Activated CD4-positive, alpha-beta T cell treated with anti-CD3 and anti-CD28 coated beads, Interleukin-2, amount 50 U/mL, for 24 hours (primary cell): ENCODE data around the gene CLGN.

Source experiments
- DNase-seq, 2 donors: peaks; one replicate each; pipeline ENCODE4 v3.0.0-alpha.2; 2020; ENCODE audit warnings: low read depth in 1 of 2, low spot score in 1 of 2

CLGN gene

GRCh38 chr4:140382732-140383131 lies 44.7 kb downstream of the CLGN start:
- no peak for DNase-seq

GRCh38 chr4:140374130-140374477 lies 53.3 kb downstream of the CLGN start:
- DNase-seq: no peak

GRCh38 chr4:140373328-140374129 lies 53.9 kb downstream of the CLGN start, which contains the start of gene SCOC:
TSS of gene SCOC (plus strand) at chr4:140373646. CDS start at chr4:140379171, 5,525 bp downstream.
- DNase-seq: peak; percentile 85 to 99

- DNase-seq: peak in 1 of 2 donors; percentile 11
Observed at GRCh38 chr4:140372751-140373327, 54.6 kb downstream of the CLGN start.

DNA sequence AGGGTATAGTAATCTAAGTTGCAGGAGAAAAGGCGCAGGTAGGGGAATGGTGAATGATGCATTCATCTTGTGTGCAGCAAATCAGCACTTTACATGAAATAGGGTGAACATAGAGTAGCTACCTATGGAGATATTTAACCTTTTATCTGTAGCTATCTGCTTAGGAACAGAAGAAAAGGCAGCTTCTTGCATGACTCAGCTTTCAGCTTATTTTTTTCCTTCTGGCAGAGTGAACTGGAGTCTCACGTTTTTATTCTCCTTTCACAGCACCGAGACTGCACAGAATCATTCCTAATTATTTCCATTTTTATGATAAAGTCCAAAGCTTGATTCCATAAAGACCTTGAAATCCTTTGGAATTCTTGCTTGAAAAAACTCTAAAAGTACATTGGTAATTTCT lies 58.8 kb downstream of the CLGN start:
- DNase-seq: no peak

DNA sequence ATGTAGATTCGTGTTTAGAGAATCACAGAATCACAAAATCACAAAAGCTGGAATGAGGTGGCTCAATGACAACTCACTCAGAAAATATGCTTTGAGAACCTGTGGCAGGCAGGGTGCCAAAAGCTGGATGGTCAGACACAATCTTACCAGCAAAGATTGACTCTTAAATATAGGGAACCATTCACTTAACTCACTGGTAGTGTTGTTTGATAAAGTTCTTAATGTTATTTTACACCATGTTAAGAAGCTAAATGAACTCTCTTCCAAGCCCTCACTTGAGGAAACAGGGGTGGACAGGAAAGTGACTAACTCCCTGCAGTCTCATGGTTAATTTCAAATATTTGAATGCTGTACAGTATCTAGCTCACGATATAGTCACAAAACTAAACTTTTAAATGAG lies 59.7 kb downstream of the CLGN start:
- no peak for DNase-seq

- no peak for DNase-seq
Observed at GRCh38 chr4:140363558-140363957, 63.9 kb downstream of the CLGN start.

DNA sequence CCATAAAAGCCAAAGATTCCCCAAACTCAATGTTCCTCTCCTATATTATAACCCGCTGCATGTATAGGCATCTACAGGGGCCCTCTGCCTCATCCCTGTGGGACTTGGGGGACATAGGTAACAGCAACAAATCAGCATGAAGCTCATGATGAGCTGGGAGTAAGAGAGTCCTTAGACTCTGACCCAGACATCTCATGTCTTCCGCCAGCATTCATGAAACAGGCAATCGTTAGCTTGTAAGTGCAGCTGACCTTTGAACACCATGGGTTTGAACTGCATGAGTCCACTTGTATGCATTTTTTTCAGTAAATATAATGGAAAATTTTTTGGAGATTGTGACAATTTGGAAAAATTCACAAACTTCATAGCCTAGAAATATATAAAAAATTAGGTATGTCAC lies 64.4 kb downstream of the CLGN start:
- DNase-seq: no peak

DNA sequence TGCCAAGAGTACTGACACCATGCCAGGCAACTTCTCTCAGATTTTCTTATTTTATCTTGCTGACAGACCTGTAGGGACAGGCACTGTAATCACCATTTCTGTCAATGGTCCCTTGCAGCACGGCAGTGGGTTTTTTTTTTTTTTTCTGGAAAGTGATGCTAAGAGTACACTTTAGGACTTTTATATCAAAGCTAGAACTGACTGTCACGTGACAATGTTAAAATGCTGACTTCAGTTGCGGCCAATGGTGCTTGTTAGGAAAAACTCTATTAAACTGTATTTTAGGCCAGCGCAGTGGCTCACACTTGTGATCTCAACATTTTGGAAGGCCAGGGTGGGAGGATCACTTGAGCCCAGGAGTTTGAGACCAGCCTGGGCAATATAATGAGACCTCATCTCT lies 66.3 kb downstream of the CLGN start:
- no peak for DNase-seq

GRCh38 chr4:140359562-140360427 lies 67.7 kb downstream of the CLGN start:
- DNase-seq: peak; percentile 50 to 79

- no peak for DNase-seq
Observed at GRCh38 chr4:140358281-140358680, 69.2 kb downstream of the CLGN start.

DNA sequence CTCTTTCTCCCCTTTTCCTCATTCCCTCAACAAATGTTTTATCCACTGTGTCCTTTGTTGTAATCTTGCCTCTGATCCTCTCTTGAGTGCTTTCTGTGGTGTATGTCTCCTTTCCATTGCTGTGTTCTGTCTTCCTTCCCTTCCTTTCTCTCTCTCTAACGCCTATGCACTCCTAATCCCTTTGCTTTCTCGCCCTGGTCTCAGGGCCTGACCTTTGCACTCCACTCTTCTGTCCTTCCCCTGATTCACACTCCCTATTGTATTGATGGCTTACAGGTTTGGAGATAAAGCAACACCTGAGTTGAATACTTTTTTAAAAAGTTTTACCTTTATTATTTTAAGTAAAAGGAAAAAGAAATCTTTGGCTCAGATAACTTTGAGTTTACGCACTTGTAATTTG lies 69.6 kb downstream of the CLGN start:
- DNase-seq: no peak

GRCh38 chr4:140355288-140355687 lies 72.2 kb downstream of the CLGN start:
- DNase-seq: no peak

DNA sequence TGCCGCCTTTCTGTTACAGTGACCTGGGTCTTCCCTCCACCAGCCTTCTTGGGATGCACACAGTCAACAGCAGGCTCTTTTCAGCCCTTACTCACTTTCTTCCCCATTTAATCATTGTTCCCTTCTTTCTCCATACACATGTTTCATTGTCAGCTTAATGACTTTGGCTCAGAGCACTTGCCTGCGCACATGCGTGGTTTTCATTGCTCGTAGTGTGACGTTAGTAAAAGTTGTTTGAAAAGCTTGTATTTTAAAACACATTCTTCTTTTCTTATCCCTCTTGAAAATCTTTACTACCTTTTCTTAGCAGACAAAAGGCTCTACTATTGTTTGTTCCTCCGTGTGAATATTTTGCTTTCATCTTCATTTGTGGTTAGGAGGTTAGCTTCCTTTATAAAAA lies 73.7 kb downstream of the CLGN start:
- DNase-seq: no peak

DNA sequence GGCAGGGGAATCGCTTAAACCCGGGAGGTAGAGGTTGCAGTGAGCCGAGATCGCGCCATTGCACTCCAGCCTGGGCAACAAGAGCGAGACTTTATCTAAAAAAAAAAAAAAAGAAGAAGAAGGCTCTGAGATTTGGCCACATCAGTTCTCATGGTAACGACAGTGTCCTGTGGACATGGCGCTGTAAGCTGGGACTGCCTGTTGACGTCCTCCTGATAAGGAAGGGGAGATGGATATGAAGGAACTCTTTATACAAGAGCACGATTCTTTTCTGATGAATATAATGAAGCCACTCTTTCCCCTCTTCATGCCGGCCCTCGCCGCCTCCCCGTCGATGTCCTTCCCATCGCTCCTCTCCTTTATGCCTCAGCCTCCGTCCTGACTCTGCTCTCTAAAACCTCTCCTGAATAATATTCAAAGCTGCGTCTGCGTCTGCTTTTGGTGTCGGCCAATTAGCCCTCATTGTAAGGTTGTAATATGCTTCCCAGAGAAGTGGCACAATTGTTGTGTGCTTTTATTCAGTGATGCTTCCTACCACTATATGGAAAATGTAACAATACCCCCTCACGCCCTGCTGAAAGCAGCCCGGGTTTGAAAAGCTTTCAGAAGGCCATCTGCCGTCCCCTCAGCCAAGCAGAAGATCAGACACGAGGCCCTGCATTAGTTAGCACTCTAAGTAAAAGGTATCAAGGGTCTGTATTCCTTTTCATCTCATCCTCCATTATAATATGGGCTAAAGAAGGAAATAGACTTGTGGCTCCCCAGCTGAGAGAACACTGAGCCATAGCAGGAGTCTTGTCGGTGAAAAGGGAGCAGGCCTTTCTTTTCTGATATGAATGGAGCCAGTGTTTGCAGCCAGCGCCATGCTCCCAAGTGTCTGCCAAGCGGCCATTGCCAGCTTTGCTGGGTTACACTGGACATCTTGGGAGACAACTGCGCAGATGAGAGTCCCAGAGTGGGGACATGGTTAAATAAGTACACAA lies 76.1 kb downstream of the CLGN start:
- no peak for DNase-seq

GRCh38 chr4:140349816-140350215 lies 77.6 kb downstream of the CLGN start:
- DNase-seq: no peak

DNA sequence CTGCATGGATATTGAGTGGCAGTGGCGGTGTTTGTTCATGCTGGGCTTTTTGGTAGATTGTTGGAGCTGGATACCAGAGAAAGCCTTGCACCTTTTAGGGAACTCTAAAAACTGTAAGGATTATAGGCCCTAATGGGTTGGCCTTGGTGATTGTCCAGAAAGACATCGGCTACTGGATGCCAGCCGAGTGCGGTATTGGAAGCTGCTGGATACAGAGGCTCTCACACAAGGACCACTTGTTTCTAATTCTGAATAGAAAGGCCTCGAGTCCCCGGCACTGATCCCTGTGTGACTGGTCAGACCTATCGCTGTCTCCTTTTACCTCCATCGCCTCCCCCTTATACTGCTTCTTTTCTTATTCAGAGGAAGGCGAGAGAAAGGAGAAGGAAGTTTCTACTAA lies 81.3 kb downstream of the CLGN start:
- DNase-seq: no peak

DNA sequence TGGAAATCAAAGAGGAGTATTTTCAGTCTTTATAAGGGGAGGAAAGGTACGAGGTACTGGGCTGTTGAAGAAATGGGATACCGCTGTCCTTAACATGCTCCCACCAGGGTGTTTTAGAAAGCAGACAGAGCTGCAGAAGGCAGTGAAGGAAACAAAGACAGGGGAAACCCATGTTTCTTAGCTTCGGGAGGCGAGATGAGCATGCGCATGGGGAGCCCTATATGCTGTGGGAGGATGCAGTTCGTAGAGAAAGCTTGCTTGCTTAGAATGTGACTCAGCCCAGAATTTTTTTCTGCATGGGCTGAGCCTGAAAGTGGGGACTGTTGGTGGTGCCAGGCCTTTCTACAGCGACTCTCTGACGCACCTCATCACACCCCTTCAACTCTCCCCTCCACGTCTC lies 82.8 kb downstream of the CLGN start:
- DNase-seq: no peak

GRCh38 chr4:140344101-140344500 lies 83.3 kb downstream of the CLGN start:
- DNase-seq: no peak

- DNase-seq: no peak
Observed at GRCh38 chr4:140343303-140343702, 84.1 kb downstream of the CLGN start.

GRCh38 chr4:140342620-140343019 lies 84.8 kb downstream of the CLGN start:
- DNase-seq: no peak
